Natural killer cell treated with Interleukin-12 subunit alpha and Interleukin-12 subunit beta and Interleukin-15 and Interleukin-18, amount 100 ng/mL, for 72 hours (primary cell): ENCODE results near the gene TMEM204. TPM values are rescaled to one million over a fixed set of nuclear protein-coding genes. Genes with fewer than 3 reads are reported as not detected.

Experiments
- ATAC-seq, 2 donors: fragments of 150-1000 bp; cut with Tn5 transposase in 1 of 2; sonication (Bioruptor Pico), chemical (Tn5 transposase) in 1 of 2; 2 replicates each; pipeline ENCODE4 v1.10.0; 2021
- DNase-seq: peaks from one replicate; pipeline ENCODE4 v3.0.0; 2022; ENCODE audit warnings: low spot score
- H3K27ac Mint-ChIP-seq, 2 donors: 1 replicate in 1 of 2; 2 replicates in 1 of 2; pipeline ENCODE4 v1.8.0; 2022; ENCODE audit warnings: mixed read lengths in 2 of 2, mild to moderate bottlenecking in 1 of 2, moderate library complexity in 1 of 2
- H3K27me3 Mint-ChIP-seq, 2 donors: 1 replicate in 1 of 2; 2 replicates in 1 of 2; pipeline ENCODE4 v1.8.0; 2022; ENCODE audit warnings: mixed read lengths in 2 of 2
- H3K36me3 Mint-ChIP-seq: one replicate; pipeline ENCODE4 v1.8.0; 2022; ENCODE audit warnings: mixed read lengths
- H3K4me1 Mint-ChIP-seq, 2 donors: 1 replicate in 1 of 2; 2 replicates in 1 of 2; pipeline ENCODE4 v1.8.0; 2022; ENCODE audit warnings: low read depth in 2 of 2, mixed read lengths in 2 of 2, mild to moderate bottlenecking in 1 of 2
- H3K4me3 Mint-ChIP-seq: one replicate; pipeline ENCODE4 v1.8.0; 2022; ENCODE audit warnings: mixed read lengths
- H3K9me3 Mint-ChIP-seq: 2 replicates; pipeline ENCODE4 v1.8.0; 2022; ENCODE audit warnings: mixed read lengths
- total RNA-seq, 2 donors: library from RNA; stranded (reverse); gene quantifications; one replicate each; pipeline ENCODE4 v1.2.3, GENCODE V29; 2022

TMEM204 gene
- total RNA-seq, 2 donors from 2014 or later = 2.8 to 10.7 TPM

- H3K4me3 Mint-ChIP-seq = peak overlapping the region; percentile 96
- H3K36me3 Mint-ChIP-seq = no peaks in the 10 kb centered on the region
- DNase-seq = no peak
- H3K9me3 Mint-ChIP-seq = no peaks in the 10 kb centered on the region
- peaks cover 25 to 30% of the 10 kb centered on the region in 2 donors for H3K4me1 Mint-ChIP-seq
- H3K27ac Mint-ChIP-seq = peak overlapping the region; percentile 79 to 80
- no peaks in the 10 kb centered on the region for H3K27me3 Mint-ChIP-seq
- peak; percentile 48 to 50 for ATAC-seq
Measured at GRCh38 chr16:1534021-1535020, 855 bp downstream of the TMEM204 start.

- Mint-ChIP-seq H3K27ac (peak overlapping the region; percentile 79 to 80), H3K27me3 (no peaks in the 10 kb centered on the region), H3K36me3 (no peaks in the 10 kb centered on the region), H3K4me1 (peaks cover 25 to 30% of the 10 kb centered on the region in 2 donors), H3K9me3 (no peaks in the 10 kb centered on the region), H3K4me3 (peak overlapping the region; percentile 96)
- ATAC-seq (no peak), DNase-seq (no peak)
Measured at GRCh38 chr16:1535391-1536291, 2.2 kb downstream of the TMEM204 start.

GRCh38 chr16:1536601-1537000, 3.1 kb downstream of the TMEM204 start:
- DNase-seq (no peak), ATAC-seq (no peak)
- peak overlapping the region; percentile 84 for H3K4me3 Mint-ChIP-seq
- H3K27ac Mint-ChIP-seq = peak overlapping the region; percentile 37 to 48
- H3K4me1 Mint-ChIP-seq = peaks cover 25 to 30% of the 10 kb centered on the region in 2 donors
- H3K36me3 Mint-ChIP-seq = no peaks in the 10 kb centered on the region
- H3K9me3 Mint-ChIP-seq = no peaks in the 10 kb centered on the region
- H3K27me3 Mint-ChIP-seq = no peaks in the 10 kb centered on the region

GRCh38 chr16:1537138-1537577, 3.7 kb downstream of the TMEM204 start:
- peak overlapping the region; percentile 84 for H3K4me3 Mint-ChIP-seq
- H3K36me3 Mint-ChIP-seq = no peaks in the 10 kb centered on the region

GRCh38 chr16:1537763-1538289, 4.4 kb downstream of the TMEM204 start:
- Mint-ChIP-seq H3K4me3 (peak overlapping the region; percentile 84), H3K9me3 (no peaks in the 10 kb centered on the region), H3K27ac (peak overlapping the region; percentile 27 to 56), H3K27me3 (no peaks in the 10 kb centered on the region), H3K36me3 (no peaks in the 10 kb centered on the region), H3K4me1 (peaks cover 25 to 30% of the 10 kb centered on the region in 2 donors)
- ATAC-seq (no peak), DNase-seq (no peak)

More at GRCh38 chr16:1537138-1537577, 3.7 kb downstream of the TMEM204 start:
- Mint-ChIP-seq H3K4me1 (peaks cover 25 to 30% of the 10 kb centered on the region in 2 donors), H3K27ac (peak overlapping the region; percentile 37 to 48), H3K9me3 (no peaks in the 10 kb centered on the region), H3K27me3 (no peaks in the 10 kb centered on the region)
- ATAC-seq (no peak), DNase-seq (no peak)

- Mint-ChIP-seq H3K36me3 (no peaks in the 10 kb centered on the region), H3K4me3 (no peak overlapping the region), H3K27me3 (no peaks in the 10 kb centered on the region), H3K27ac (no peak overlapping the region), H3K4me1 (peaks cover 31 to 36% of the 10 kb centered on the region in 2 donors), H3K9me3 (no peaks in the 10 kb centered on the region)
- DNase-seq (no peak), ATAC-seq (no peak)
Measured at GRCh38 chr16:1538804-1539520, 5.5 kb downstream of the TMEM204 start.

DNA sequence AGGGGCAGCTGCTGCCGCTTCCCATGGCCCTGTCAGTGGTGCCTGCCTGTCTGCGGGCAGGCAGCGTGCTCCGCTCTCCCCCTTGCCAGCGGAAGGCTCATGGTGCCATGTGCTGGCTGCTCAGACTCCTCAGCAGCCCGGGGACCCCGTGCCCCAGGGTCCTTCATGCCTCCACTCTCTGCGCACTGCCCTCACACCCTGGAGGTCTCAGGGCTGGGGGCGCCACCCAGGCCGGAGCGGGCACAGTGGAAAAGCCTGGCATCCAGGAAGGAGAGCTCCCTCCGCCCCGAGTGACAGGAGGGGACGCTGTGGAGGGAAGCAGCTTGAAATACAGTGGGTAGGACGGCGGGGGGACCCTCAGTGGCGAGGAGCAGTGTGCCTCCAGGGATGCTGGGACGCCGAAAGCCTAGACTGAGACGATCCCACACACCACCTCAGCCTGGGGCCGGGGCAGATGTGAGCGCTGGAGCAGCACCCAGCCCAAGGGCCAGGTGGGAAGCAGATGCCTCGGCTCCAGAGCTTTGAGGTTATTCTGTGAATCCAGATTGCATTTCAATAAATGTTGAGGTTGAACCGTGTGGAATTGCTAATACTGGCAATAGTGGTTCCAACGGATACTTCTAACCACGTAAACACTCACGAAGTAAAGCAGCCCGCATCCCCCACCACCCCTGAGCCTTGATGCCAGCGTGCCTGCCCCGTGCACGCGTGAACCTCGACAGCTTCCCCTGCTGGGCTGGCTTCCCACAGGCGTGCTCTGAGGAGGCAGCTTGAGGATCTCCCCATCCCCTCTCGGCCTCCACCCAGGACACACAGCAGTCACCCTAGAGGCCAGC, 6.5 kb downstream of the TMEM204 start:
- DNase-seq = no peak
- no peak for ATAC-seq
- Mint-ChIP-seq H3K36me3 (no peaks in the 10 kb centered on the region), H3K9me3 (no peaks in the 10 kb centered on the region), H3K4me3 (no peak overlapping the region), H3K27me3 (no peaks in the 10 kb centered on the region), H3K27ac (no peak overlapping the region), H3K4me1 (peaks cover 26 to 32% of the 10 kb centered on the region in 2 donors)

DNA sequence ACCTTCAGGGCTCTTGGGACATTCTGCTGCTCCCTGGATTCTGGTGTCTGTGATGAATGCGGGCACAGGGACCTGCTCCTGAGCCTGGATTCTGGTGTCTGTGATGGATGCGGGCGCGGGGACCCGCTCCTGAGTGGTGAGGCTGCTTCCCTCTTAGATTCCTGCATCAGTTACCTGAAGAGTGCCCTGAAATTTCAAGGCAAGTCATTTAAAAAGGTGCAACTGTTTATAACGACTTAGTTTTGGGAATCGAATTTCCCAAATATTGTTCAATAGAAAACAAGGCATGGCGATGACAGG, 7.0 kb downstream of the TMEM204 start:
- no peak for DNase-seq
- Mint-ChIP-seq H3K36me3 (no peaks in the 10 kb centered on the region), H3K4me3 (no peak overlapping the region), H3K27ac (no peak overlapping the region), H3K27me3 (no peaks in the 10 kb centered on the region), H3K4me1 (peaks cover 20 to 26% of the 10 kb centered on the region in 2 donors), H3K9me3 (no peaks in the 10 kb centered on the region)
- ATAC-seq = no peak

DNA sequence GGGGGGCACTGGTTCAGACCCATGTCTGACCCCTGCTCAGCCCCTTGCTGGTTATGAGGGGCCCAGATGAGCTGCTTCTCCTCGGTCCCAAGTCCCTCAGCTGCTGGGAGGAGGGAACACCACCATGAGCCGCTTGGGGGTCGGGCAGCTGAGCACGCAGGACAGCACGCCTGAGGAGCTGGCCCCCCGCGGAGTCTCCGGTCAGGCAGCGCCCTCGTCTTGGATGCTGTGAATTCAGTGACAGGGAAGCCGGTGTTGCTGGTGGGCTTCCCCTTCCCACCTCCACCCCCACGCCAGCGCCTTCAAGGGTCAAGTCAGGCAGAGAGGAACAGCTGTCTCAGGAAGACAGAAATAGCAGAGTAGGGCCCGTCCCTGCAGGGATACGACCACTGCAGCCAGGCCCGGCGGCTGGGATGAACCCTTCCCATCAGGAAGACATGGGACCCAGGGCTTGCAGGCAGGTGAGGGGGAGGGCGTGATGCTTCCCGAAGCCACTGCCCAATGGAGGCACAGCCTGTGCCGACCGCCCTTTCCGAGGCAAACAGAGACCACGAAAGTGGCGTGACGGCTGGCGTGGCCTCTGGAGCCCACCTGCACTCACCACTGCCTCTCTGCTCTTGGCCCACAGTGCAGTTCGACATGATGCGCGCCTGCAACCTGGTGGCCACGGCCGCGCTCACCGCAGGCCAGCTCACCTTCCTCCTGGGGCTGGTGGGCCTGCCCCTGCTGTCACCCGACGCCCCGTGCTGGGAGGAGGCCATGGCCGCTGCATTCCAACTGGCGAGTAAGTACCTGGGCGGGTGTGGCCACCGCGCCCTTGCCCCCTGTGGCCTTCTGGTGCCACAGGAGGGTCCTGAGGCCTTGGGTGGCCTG, 8.1 kb downstream of the TMEM204 start:
- Mint-ChIP-seq H3K36me3 (no peaks in the 10 kb centered on the region), H3K27me3 (no peaks in the 10 kb centered on the region), H3K27ac (no peak overlapping the region), H3K9me3 (no peaks in the 10 kb centered on the region), H3K4me1 (peaks cover 18 to 24% of the 10 kb centered on the region in 2 donors), H3K4me3 (no peak overlapping the region)
- ATAC-seq (no peak), DNase-seq (no peak)

DNA sequence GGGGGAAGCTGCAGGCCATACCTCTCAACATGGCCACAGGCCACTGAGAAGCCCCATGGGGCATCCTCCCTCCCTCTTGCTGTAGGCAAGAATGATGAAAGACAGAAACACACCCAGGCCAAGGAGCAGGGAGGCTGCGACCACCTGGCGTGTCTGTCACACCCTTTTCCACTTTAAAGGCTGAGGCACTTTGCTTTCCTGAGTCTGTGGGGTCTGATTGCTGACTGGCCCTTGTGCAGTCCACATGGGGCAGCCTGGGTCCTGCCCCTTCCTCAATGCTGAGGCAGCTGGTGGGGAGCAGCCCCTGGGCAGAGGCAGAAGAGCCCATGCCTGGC, 8.7 kb downstream of the TMEM204 start:
- Mint-ChIP-seq H3K27me3 (no peaks in the 10 kb centered on the region), H3K9me3 (no peaks in the 10 kb centered on the region), H3K36me3 (no peaks in the 10 kb centered on the region), H3K27ac (no peak overlapping the region), H3K4me3 (no peak overlapping the region), H3K4me1 (peaks cover 13 to 18% of the 10 kb centered on the region in 2 donors)
- ATAC-seq (no peak), DNase-seq (no peak)

GRCh38 chr16:1542533-1542932, 9.1 kb downstream of the TMEM204 start:
- peaks cover 13 to 16% of the 10 kb centered on the region in 2 donors for H3K4me1 Mint-ChIP-seq
- no peak overlapping the region for H3K4me3 Mint-ChIP-seq
- no peaks in the 10 kb centered on the region for H3K9me3 Mint-ChIP-seq
- no peak for DNase-seq
- H3K27ac Mint-ChIP-seq = peak overlapping the region; percentile 85 to 95
- no peaks in the 10 kb centered on the region for H3K27me3 Mint-ChIP-seq
- no peaks in the 10 kb centered on the region for H3K36me3 Mint-ChIP-seq
- no peak for ATAC-seq
